H4 (cell line): Measurements from ENCODE around the gene ART5. TPM values are rescaled to one million over a fixed set of nuclear protein-coding genes. Genes with fewer than 3 reads are reported as not detected.

Source experiments
- DNase-seq: peaks from one replicate; pipeline ENCODE4 v3.0.0-alpha.2; 2015; ENCODE audit warnings: low spot score
- total RNA-seq: library from RNA; depleted of rRNA; stranded (reverse); fragments of >200 nt; shearing (Covaris generic); gene quantifications from 2 replicates; pipeline ENCODE4 v1.2.3, GENCODE V29; 2014; rRNA removed

Gene ART5
- total RNA-seq, result 0.33 TPM in 1 of 2 replicates, not detected in the other

- no peak for DNase-seq
Measured at GRCh38 chr11:3641701-3642070, at the start of gene ART5. Gene ART5, minus strand, starts transcription at chr11:3641992. Its CDS starts 130 bp downstream, at chr11:3641862.

- no peak for DNase-seq
Measured at GRCh38 chr11:3686751-3687150, 45.0 kb upstream of the ART5 start.

- no peak for DNase-seq
Measured at GRCh38 chr11:3685923-3686322, 44.1 kb upstream of the ART5 start.

- no peak for DNase-seq
Measured at GRCh38 chr11:3684819-3685172, 43.0 kb upstream of the ART5 start.

- DNase-seq, result no peak
Measured at GRCh38 chr11:3684129-3684818, 42.5 kb upstream of the ART5 start.

GRCh38 chr11:3683039-3683438, 41.2 kb upstream of the ART5 start:
- DNase-seq, result no peak

GRCh38 chr11:3679077-3679476, 37.3 kb upstream of the ART5 start:
- no peak for DNase-seq

- DNase-seq, result no peak
Measured at GRCh38 chr11:3675971-3676370, 34.2 kb upstream of the ART5 start.

- no peak for DNase-seq
Measured at GRCh38 chr11:3674189-3674588, 32.4 kb upstream of the ART5 start.

- no peak for DNase-seq
Measured at GRCh38 chr11:3671334-3672254, 29.8 kb upstream of the ART5 start, which contains the start of gene CHRNA10. Gene CHRNA10, minus strand, starts transcription at chr11:3671384. Its CDS starts 72 bp downstream, at chr11:3671312.

GRCh38 chr11:3669742-3670183, 28.0 kb upstream of the ART5 start:
- no peak for DNase-seq

GRCh38 chr11:3669128-3669527, 27.3 kb upstream of the ART5 start:
- DNase-seq, result no peak

GRCh38 chr11:3667149-3668035, 25.6 kb upstream of the ART5 start:
- no peak for DNase-seq

- no peak for DNase-seq
Measured at GRCh38 chr11:3666023-3666530, 24.3 kb upstream of the ART5 start.

GRCh38 chr11:3665336-3666022, 23.7 kb upstream of the ART5 start:
- no peak for DNase-seq

- DNase-seq, result no peak
Measured at GRCh38 chr11:3664032-3664630, 22.3 kb upstream of the ART5 start.

GRCh38 chr11:3662856-3663255, 21.1 kb upstream of the ART5 start:
- DNase-seq, result no peak

- no peak for DNase-seq
Measured at GRCh38 chr11:3660960-3661359, 19.2 kb upstream of the ART5 start.

GRCh38 chr11:3659595-3660515, 18.1 kb upstream of the ART5 start:
- DNase-seq, result no peak

- no peak for DNase-seq
Measured at GRCh38 chr11:3658252-3658651, 16.5 kb upstream of the ART5 start.
